ENCODE results near the gene ORC1. TPM values are rescaled to one million over a fixed set of nuclear protein-coding genes. Genes with fewer than 3 reads are reported as not detected.

ORC1 gene
- total and polyA plus RNA-seq, 4 experiments from 2014 or later = 0.16 to 1.5 (median 0.68) TPM

DNA sequence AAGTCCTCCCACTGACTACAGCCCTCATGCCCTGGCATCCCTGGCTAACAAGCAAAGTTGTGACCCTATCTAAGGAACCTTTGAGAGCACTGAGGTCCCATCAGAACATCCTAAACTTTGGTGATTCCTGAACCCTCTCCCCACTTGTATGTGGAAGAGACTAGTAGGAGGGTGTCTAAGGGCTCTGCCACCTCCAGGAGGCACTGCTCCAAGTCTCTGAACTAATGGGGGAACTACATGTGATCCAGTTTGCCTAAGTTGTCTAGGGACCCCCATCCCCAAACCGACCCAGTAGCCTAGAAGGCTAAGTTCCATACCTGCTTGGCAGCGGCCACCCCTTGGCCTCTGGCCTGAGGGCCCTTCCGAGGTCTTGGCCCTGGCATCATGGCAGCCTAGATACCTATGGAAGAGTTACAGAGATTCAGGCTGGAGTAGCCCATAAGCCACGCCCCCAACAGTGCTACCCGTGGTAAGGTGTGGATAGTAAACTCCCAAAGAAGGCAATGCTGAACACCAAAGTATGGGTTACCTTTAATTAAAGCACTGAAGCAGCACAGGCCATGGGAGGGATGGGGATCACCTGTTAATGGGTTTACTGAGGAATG lies 39.9 kb downstream of the ORC1 start:
- Mint-ChIP-seq H3K4me1 (peaks cover 20 to 56% (median 41%) of the 10 kb centered on the region in 4 donors), H3K27ac (peak overlapping the region; percentile 75 to 95 (median 81)), H3K36me3 (peaks cover 18 to 48% of the 10 kb centered on the region in 2 donors), H3K4me3 (peak overlapping the region; percentile 68 to 97 (median 90)), H3K9me3 (peaks cover 0 to 4% (median 0%) of the 10 kb centered on the region in 8 donors), H3K27me3 (no peaks in the 10 kb centered on the region)
- intact Hi-C loops (cut with micrococcal nuclease) = no loop called here
- Histone ChIP-seq H3K4me1 (ENCODE audit: insufficient read depth, low read length) (peaks cover 32% of the 10 kb centered on the region), H3K36me3 (ENCODE audit: insufficient read depth, low read length) (peaks cover 35% of the 10 kb centered on the region), H3K27ac (ENCODE audit: low read depth, low read length) (peak overlapping the region; percentile 78), H3K9me3 (ENCODE audit: control insufficient read depth in 1 of 2, low read length in 2 of 2) (no peaks in the 10 kb centered on the region), H3K27me3 (ENCODE audit: insufficient read depth, low read length) (no peaks in the 10 kb centered on the region), H3K4me3 (ENCODE audit: low read length in 2 of 2) (no peak overlapping the region)
- CTCF ChIA-PET (ENCODE audit: partially characterized antibody) = interaction anchor here (1.4 kb wide), 1 partner anchor 322 kb away, joined by 3 read pairs; no protein-coding TSS in a partner anchor
- POLR2A ChIA-PET (ENCODE audit: partially characterized antibody) = interaction anchor here (1.2 to 3.3 kb wide), 5 partner anchors 12 to 237 kb away, joined by 3 to 68 read pairs (median 6); partner anchors contain the start of genes ORC1 and PRPF38A
- no peak for DNase-seq

- ChIA-PET POLR2A (ENCODE audit: partially characterized antibody) (no interaction called here), CTCF (ENCODE audit: partially characterized antibody) (no interaction called here)
- Histone ChIP-seq H3K4me1 (ENCODE audit: insufficient read depth, low read length) (peaks cover 22% of the 10 kb centered on the region), H3K9me3 (ENCODE audit: control insufficient read depth in 1 of 2, low read length in 2 of 2) (no peaks in the 10 kb centered on the region), H3K4me3 (ENCODE audit: low read length in 2 of 2) (no peak overlapping the region), H3K27ac (ENCODE audit: low read depth, low read length) (no peak overlapping the region), H3K36me3 (ENCODE audit: insufficient read depth, low read length) (peaks cover 73% of the 10 kb centered on the region), H3K27me3 (ENCODE audit: insufficient read depth, low read length) (no peaks in the 10 kb centered on the region)
- Mint-ChIP-seq H3K9me3 (peaks cover 0 to 2% (median 0%) of the 10 kb centered on the region in 8 donors), H3K36me3 (peaks cover 43 to 81% of the 10 kb centered on the region in 2 donors), H3K27ac (no peak overlapping the region), H3K27me3 (no peaks in the 10 kb centered on the region), H3K4me1 (peaks cover 14 to 38% (median 22%) of the 10 kb centered on the region in 4 donors), H3K4me3 (no peak overlapping the region)
- intact Hi-C loops (cut with micrococcal nuclease) = no loop called here
- DNase-seq = no peak
Measured at GRCh38 chr1:52360595-52360968, 43.6 kb downstream of the ORC1 start.

- peak overlapping the region in 3 of 7 donors; percentile 55 to 82 (median 57) for H3K27ac Mint-ChIP-seq
- intact Hi-C loops (cut with micrococcal nuclease) = no loop called here
- ChIA-PET CTCF (ENCODE audit: partially characterized antibody) (no interaction called here), POLR2A (ENCODE audit: partially characterized antibody) (no interaction called here)
- peaks cover 17% of the 10 kb centered on the region for H3K4me1 ChIP-seq (ENCODE audit: insufficient read depth, low read length)
- H3K36me3 Mint-ChIP-seq = peaks cover 50 to 81% of the 10 kb centered on the region in 2 donors
- no peaks in the 10 kb centered on the region for H3K27me3 Mint-ChIP-seq
- DNase-seq = no peak
- H3K27me3 ChIP-seq (ENCODE audit: insufficient read depth, low read length) = no peaks in the 10 kb centered on the region
- no peak overlapping the region for H3K27ac ChIP-seq (ENCODE audit: low read depth, low read length)
- peaks cover 10 to 32% (median 17%) of the 10 kb centered on the region in 4 donors for H3K4me1 Mint-ChIP-seq
- peaks cover 79% of the 10 kb centered on the region for H3K36me3 ChIP-seq (ENCODE audit: insufficient read depth, low read length)
- no peak overlapping the region for H3K4me3 ChIP-seq (ENCODE audit: low read length in 2 of 2)
- H3K9me3 Mint-ChIP-seq = peaks cover 0 to 2% (median 0%) of the 10 kb centered on the region in 8 donors
- no peaks in the 10 kb centered on the region for H3K9me3 ChIP-seq (ENCODE audit: control insufficient read depth in 1 of 2, low read length in 2 of 2)
- H3K4me3 Mint-ChIP-seq = no peak overlapping the region
Measured at GRCh38 chr1:52359676-52360594, 44.3 kb downstream of the ORC1 start.

DNA sequence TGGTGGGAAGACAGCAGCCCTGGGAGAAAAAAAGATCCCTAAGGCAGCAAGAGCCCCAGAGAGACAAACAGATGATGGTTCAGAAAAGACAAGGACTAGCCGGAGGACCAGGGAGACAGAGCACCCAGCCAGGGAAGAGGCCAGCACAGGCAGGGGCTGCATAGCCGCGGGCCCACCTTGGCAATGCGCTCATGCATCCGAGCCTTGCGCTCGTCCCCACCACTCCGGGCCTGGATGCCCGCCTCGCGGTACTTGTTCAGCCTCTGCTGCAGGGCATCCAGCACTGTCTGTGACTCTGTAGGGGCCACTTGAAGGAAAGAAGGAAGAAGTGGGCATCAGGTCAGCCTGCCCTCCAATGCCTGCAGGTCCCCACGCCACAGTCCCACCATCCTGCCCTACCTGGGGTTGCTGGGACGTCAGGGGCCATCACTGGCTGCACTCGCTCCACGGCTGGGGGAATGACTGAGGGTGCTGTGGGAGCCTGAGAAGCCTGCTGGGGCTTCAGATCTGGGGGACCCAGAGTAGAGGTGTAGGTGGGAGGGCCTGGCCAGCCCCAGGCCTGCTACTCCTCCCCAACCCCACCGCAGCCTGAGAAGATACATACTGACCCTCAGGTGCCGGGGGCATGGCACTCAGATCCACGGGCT lies 45.2 kb downstream of the ORC1 start:
- CTCF ChIA-PET (ENCODE audit: partially characterized antibody) = no interaction called here
- Mint-ChIP-seq H3K9me3 (peaks cover 0 to 2% (median 0%) of the 10 kb centered on the region in 8 donors), H3K4me3 (no peak overlapping the region), H3K4me1 (peaks cover 6 to 22% (median 9%) of the 10 kb centered on the region in 4 donors), H3K27ac (peak overlapping the region in 4 of 7 donors; percentile 42 to 91 (median 54)), H3K27me3 (no peaks in the 10 kb centered on the region), H3K36me3 (peaks cover 60 to 84% of the 10 kb centered on the region in 2 donors)
- POLR2A ChIA-PET (ENCODE audit: partially characterized antibody) = no interaction called here
- intact Hi-C loops (cut with micrococcal nuclease) = no loop called here
- DNase-seq = no peak
- no peak overlapping the region for H3K4me3 ChIP-seq (ENCODE audit: low read length in 2 of 2)
- peaks cover 8% of the 10 kb centered on the region for H3K4me1 ChIP-seq (ENCODE audit: insufficient read depth, low read length)
- no peaks in the 10 kb centered on the region for H3K27me3 ChIP-seq (ENCODE audit: insufficient read depth, low read length)
- H3K9me3 ChIP-seq (ENCODE audit: control insufficient read depth in 1 of 2, low read length in 2 of 2) = no peaks in the 10 kb centered on the region
- no peak overlapping the region for H3K27ac ChIP-seq (ENCODE audit: low read depth, low read length)
- peaks cover 89% of the 10 kb centered on the region for H3K36me3 ChIP-seq (ENCODE audit: insufficient read depth, low read length)

GRCh38 chr1:52357397-52357796 lies 46.8 kb downstream of the ORC1 start:
- CTCF ChIA-PET (ENCODE audit: partially characterized antibody) = interaction anchor here (1.2 kb wide), 1 partner anchor 11 kb away, joined by 3 read pairs; no protein-coding TSS in a partner anchor
- H3K27me3 ChIP-seq (ENCODE audit: insufficient read depth, low read length) = no peaks in the 10 kb centered on the region
- H3K27ac Mint-ChIP-seq = peak overlapping the region in 2 of 7 donors; percentile 54 to 61
- DNase-seq = no peak
- H3K9me3 Mint-ChIP-seq = peaks cover 0 to 2% (median 0%) of the 10 kb centered on the region in 8 donors
- no peaks in the 10 kb centered on the region for H3K27me3 Mint-ChIP-seq
- H3K36me3 Mint-ChIP-seq = peaks cover 72 to 93% of the 10 kb centered on the region in 2 donors
- no peak overlapping the region for H3K27ac ChIP-seq (ENCODE audit: low read depth, low read length)
- H3K4me1 ChIP-seq (ENCODE audit: insufficient read depth, low read length) = no peaks in the 10 kb centered on the region
- POLR2A ChIA-PET (ENCODE audit: partially characterized antibody) = interaction anchor here (1.7 kb wide), 1 partner anchor 9 kb away, joined by 4 read pairs; no protein-coding TSS in a partner anchor
- intact Hi-C loops (cut with micrococcal nuclease) = no loop called here
- peaks cover 100% of the 10 kb centered on the region for H3K36me3 ChIP-seq (ENCODE audit: insufficient read depth, low read length)
- H3K4me1 Mint-ChIP-seq = peaks cover 4 to 9% (median 6%) of the 10 kb centered on the region in 4 donors
- no peak overlapping the region for H3K4me3 Mint-ChIP-seq
- H3K4me3 ChIP-seq (ENCODE audit: low read length in 2 of 2) = no peak overlapping the region
- H3K9me3 ChIP-seq (ENCODE audit: control insufficient read depth in 1 of 2, low read length in 2 of 2) = no peaks in the 10 kb centered on the region

- Mint-ChIP-seq H3K4me3 (no peak overlapping the region), H3K9me3 (peaks cover 0 to 2% (median 0%) of the 10 kb centered on the region in 8 donors), H3K27me3 (no peaks in the 10 kb centered on the region), H3K4me1 (peaks cover 2 to 5% (median 4%) of the 10 kb centered on the region in 4 donors), H3K36me3 (peaks cover 69 to 91% of the 10 kb centered on the region in 2 donors), H3K27ac (peak overlapping the region in 3 of 7 donors; percentile 19 to 54 (median 48))
- Histone ChIP-seq H3K27me3 (ENCODE audit: insufficient read depth, low read length) (no peaks in the 10 kb centered on the region), H3K4me1 (ENCODE audit: insufficient read depth, low read length) (no peaks in the 10 kb centered on the region), H3K36me3 (ENCODE audit: insufficient read depth, low read length) (peaks cover 95% of the 10 kb centered on the region), H3K4me3 (ENCODE audit: low read length in 2 of 2) (no peak overlapping the region), H3K27ac (ENCODE audit: low read depth, low read length) (no peak overlapping the region), H3K9me3 (ENCODE audit: control insufficient read depth in 1 of 2, low read length in 2 of 2) (no peaks in the 10 kb centered on the region)
- DNase-seq = no peak
- CTCF ChIA-PET (ENCODE audit: partially characterized antibody) = interaction anchor here (0.6 to 1.2 kb wide), 2 partner anchors 11 to 565 kb away, joined by 3 read pairs; no protein-coding TSS in a partner anchor
- intact Hi-C loops (cut with micrococcal nuclease) = no loop called here
- POLR2A ChIA-PET (ENCODE audit: partially characterized antibody) = interaction anchor here (1.2 to 1.7 kb wide), 2 partner anchors 8 to 11 kb away, joined by 4 read pairs; no protein-coding TSS in a partner anchor
Measured at GRCh38 chr1:52356818-52357355, 47.3 kb downstream of the ORC1 start.
